GM19023 (cell line): ENCODE results near the gene WDR82.

Experiments used
- ATAC-seq: cut with Tn5 transposase; IDR thresholded peaks from one replicate; pipeline ENCODE4 v1.9.1; 2021; ENCODE audit warnings: mild to moderate bottlenecking, moderate library complexity; ENCODE audit not compliant: unreplicated experiment

The WDR82 gene

GRCh38 chr3:52310861-52311575, 32.6 kb upstream of the WDR82 start:
- ATAC-seq, result peak; percentile 54

GRCh38 chr3:52308308-52308707, 29.9 kb upstream of the WDR82 start:
- ATAC-seq, result no peak

- no peak for ATAC-seq
Observed at GRCh38 chr3:52306978-52307377, 28.5 kb upstream of the WDR82 start.

- no peak for ATAC-seq
Observed at GRCh38 chr3:52305926-52306325, 27.5 kb upstream of the WDR82 start.

- ATAC-seq, result no peak
Observed at GRCh38 chr3:52303811-52304210, 25.4 kb upstream of the WDR82 start.

- ATAC-seq, result no peak
Observed at GRCh38 chr3:52302426-52303145, 24.1 kb upstream of the WDR82 start.

GRCh38 chr3:52299879-52300611, 21.6 kb upstream of the WDR82 start:
- no peak for ATAC-seq

GRCh38 chr3:52299247-52299878, 20.9 kb upstream of the WDR82 start:
- ATAC-seq, result no peak

GRCh38 chr3:52298149-52299098, 20.0 kb upstream of the WDR82 start:
- ATAC-seq, result no peak

GRCh38 chr3:52297242-52298148, 19.0 kb upstream of the WDR82 start:
- ATAC-seq, result no peak

GRCh38 chr3:52295671-52296208, 17.3 kb upstream of the WDR82 start:
- no peak for ATAC-seq

GRCh38 chr3:52294320-52295150, 16.1 kb upstream of the WDR82 start:
- no peak for ATAC-seq

GRCh38 chr3:52293491-52294319, 15.3 kb upstream of the WDR82 start:
- ATAC-seq, result no peak

- ATAC-seq, result no peak
Observed at GRCh38 chr3:52292247-52293065, 14.0 kb upstream of the WDR82 start.

GRCh38 chr3:52291508-52292181, 13.2 kb upstream of the WDR82 start:
- ATAC-seq, result no peak
